Activated CD4-positive, CD25-positive, alpha-beta regulatory T cell treated with anti-CD3 and anti-CD28 coated beads, Interleukin-2, amount 50 U/mL, for 16 hours (primary cell): ENCODE data around the gene TM4SF5.

Experiments
- DNase-seq: peaks from one replicate; pipeline ENCODE4 v3.0.0-alpha.2; 2020; ENCODE audit warnings: low read depth, low spot score

The TM4SF5 gene

GRCh38 chr17:4747847-4748246 is 23.8 kb upstream of the TM4SF5 start:
- DNase-seq = no peak

GRCh38 chr17:4748686-4749085 is 23.0 kb upstream of the TM4SF5 start:
- no peak for DNase-seq

GRCh38 chr17:4750606-4751005 is 21.1 kb upstream of the TM4SF5 start:
- no peak for DNase-seq

GRCh38 chr17:4751932-4752331 is 19.8 kb upstream of the TM4SF5 start:
- DNase-seq = no peak

GRCh38 chr17:4753392-4753791 is 18.3 kb upstream of the TM4SF5 start:
- DNase-seq = no peak

- DNase-seq = no peak
Observed at GRCh38 chr17:4759776-4760236, 11.9 kb upstream of the TM4SF5 start.

- no peak for DNase-seq
Observed at GRCh38 chr17:4764595-4764994, 7.1 kb upstream of the TM4SF5 start.

- no peak for DNase-seq
Observed at GRCh38 chr17:4766201-4766600, 5.5 kb upstream of the TM4SF5 start.

GRCh38 chr17:4766723-4767122 is 5.0 kb upstream of the TM4SF5 start:
- DNase-seq = no peak

GRCh38 chr17:4768298-4768697 is 3.4 kb upstream of the TM4SF5 start:
- DNase-seq = no peak

GRCh38 chr17:4769628-4770027 is 2.1 kb upstream of the TM4SF5 start:
- no peak for DNase-seq

GRCh38 chr17:4772235-4772613 is 538 bp downstream of the TM4SF5 start:
- no peak for DNase-seq

GRCh38 chr17:4777969-4778760 is 6.5 kb downstream of the TM4SF5 start:
- DNase-seq = no peak

- no peak for DNase-seq
Observed at GRCh38 chr17:4780325-4780955, 8.8 kb downstream of the TM4SF5 start.

GRCh38 chr17:4782652-4783051 is 11.0 kb downstream of the TM4SF5 start:
- DNase-seq = no peak

- DNase-seq = no peak
Observed at GRCh38 chr17:4785311-4786105, 13.8 kb downstream of the TM4SF5 start.

GRCh38 chr17:4786106-4786511 is 14.4 kb downstream of the TM4SF5 start, which contains the start of gene VMO1:
TSS of gene VMO1 (minus strand) at chr17:4786364. CDS start at chr17:4786352, 12 bp downstream.
- no peak for DNase-seq

GRCh38 chr17:4786516-4786915 is 14.8 kb downstream of the TM4SF5 start:
- no peak for DNase-seq

GRCh38 chr17:4788159-4788806 is 16.6 kb downstream of the TM4SF5 start:
- no peak for DNase-seq

- no peak for DNase-seq
Observed at GRCh38 chr17:4788807-4789700, 17.4 kb downstream of the TM4SF5 start, which contains the start of gene GLTPD2. TSS of gene GLTPD2 (plus strand) at chr17:4788964. CDS start at chr17:4789012, 48 bp downstream.

- DNase-seq = peak; percentile 11
Observed at GRCh38 chr17:4789701-4789950, 17.9 kb downstream of the TM4SF5 start.
